Measurements from ENCODE around the gene MAD1L1.
A peak's percentile ranks its signal among the peaks of the same experiment; 100 is the strongest.

The MAD1L1 gene

DNA sequence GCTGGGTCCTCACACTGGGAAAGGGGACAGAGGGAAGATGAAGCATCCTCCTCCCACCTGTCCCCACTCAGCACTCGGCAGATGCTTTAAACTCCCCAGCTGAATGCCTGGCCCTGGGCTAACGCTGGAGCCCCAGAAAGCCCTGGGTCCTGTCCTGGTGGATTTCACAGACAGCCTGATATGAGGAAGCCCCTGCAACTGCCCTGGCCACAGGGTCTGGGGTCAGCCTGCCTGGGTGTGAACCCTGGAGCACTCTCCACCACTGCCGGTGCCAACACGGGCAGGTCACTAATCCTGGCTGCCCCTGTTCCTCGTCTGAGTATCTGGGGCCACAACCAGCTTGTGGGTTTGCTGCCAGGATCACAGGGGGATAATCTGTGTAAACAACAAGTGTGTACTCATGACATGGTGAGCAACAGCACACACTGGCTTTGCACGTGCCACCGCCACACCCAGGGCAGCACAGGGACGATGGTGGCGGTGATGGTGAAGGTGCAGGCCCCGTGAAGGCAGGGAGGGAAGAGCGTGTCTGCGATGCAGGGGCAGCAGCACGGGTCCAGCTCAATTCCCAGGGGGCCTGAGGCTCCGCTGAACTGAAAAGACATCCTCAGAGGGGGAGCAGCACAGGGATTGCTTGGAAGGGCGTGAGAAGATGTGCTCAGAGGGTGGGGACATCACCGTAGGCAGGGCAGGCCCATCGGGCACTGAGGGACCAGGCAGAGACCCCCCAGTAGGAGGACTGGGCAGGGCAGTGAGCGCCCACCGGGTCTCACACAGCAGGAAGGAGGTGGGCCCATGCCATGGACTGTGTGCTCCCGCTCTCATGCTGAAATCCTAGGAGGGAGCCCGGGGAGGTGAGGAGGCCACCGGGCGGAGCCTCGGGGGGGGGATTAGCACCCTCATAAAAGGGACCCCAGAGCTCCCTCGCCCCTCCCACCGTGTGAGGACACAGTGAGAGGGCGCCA lies 238.7 kb downstream of the MAD1L1 start:
- DNase-seq = no peak

GRCh38 chr7:1993031-1993695 lies 239.6 kb downstream of the MAD1L1 start:
- no peak for DNase-seq

DNA sequence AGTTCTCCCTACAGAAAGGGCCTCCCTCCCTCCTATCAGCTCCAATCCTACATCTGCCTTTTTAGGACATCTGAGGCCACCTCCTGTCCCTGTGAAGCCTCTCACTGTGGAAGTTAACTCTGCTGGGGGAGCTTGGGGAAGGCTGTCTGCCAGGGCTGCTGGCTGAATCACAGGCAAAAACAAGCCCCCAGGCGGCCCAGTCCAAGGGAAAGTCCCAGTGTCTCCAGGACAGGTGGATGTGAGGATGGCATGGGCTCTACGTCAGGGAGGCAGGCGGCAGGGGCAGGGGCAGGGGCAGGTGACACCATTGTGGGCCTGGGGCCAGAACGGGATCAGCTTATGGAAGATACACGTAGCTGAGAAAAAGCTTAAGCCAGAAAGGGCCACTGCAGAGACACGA lies 240.2 kb downstream of the MAD1L1 start:
- DNase-seq = no peak

- no peak for DNase-seq
Observed at GRCh38 chr7:1990001-1990670, 242.6 kb downstream of the MAD1L1 start.

GRCh38 chr7:1989049-1989860 lies 243.5 kb downstream of the MAD1L1 start:
- DNase-seq = no peak

DNA sequence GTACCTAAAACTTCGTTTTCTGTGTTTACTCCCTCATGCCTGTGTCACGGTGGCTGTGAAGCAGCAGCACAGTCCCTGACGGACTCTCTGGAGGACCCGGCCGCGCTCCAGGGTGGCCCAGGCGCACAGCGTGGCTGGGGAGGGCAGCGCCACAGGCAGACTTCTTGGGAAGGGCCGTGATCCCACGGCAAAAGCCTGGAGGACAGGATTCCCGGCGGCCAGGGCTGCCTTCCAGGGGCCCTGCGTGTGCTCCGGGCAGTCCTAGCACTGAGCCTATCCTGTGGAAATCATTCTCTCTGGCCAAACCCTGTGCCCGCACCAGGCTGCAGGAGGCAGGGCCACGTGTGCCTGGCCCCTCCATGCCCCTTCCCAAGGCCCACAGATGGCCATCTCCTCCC lies 244.2 kb downstream of the MAD1L1 start:
- no peak for DNase-seq

GRCh38 chr7:1987591-1988532 lies 244.9 kb downstream of the MAD1L1 start:
- no peak for DNase-seq

- DNase-seq = no peak
Observed at GRCh38 chr7:1987084-1987535, 245.6 kb downstream of the MAD1L1 start.

GRCh38 chr7:1986366-1987083 lies 246.2 kb downstream of the MAD1L1 start:
- peak; percentile 67 for DNase-seq

GRCh38 chr7:1985936-1986335 lies 246.8 kb downstream of the MAD1L1 start:
- no peak for DNase-seq

DNA sequence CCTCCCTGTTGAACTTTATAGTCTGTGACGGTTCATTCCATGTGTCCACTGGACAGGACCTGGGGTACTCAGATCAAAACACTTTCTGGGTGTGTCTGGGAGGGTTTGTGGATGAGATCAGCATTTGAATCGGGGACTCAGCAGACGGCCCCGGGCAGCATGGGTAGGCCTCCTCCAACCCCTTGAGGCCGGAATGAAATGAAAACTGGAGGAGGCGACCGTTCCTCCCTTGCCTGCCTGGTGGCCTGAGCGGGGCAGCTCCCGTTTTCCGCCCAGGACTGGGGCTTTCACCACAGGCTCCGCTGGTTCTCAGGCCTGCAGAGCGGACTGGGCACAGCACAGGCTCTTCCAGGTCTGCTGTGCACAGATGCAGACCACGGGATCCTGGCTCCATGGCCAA lies 247.7 kb downstream of the MAD1L1 start:
- DNase-seq = no peak

GRCh38 chr7:1981878-1982230 lies 250.9 kb downstream of the MAD1L1 start:
- DNase-seq = no peak

GRCh38 chr7:1981201-1981877 lies 251.4 kb downstream of the MAD1L1 start:
- DNase-seq = no peak

- no peak for DNase-seq
Observed at GRCh38 chr7:1979591-1980560, 252.9 kb downstream of the MAD1L1 start.

GRCh38 chr7:1978656-1979590 lies 253.8 kb downstream of the MAD1L1 start:
- no peak for DNase-seq

- no peak for DNase-seq
Observed at GRCh38 chr7:1977876-1978441, 254.8 kb downstream of the MAD1L1 start.
